Limb (tissue), 2 donors: Measurements from ENCODE around the gene STIP1.

Source experiments
- DNase-seq, 2 donors: peaks; one replicate each; pipeline ENCODE4 v3.0.0-alpha.2; 2016; ENCODE audit errors: extremely low spot score in 2 of 2

Gene STIP1

DNA sequence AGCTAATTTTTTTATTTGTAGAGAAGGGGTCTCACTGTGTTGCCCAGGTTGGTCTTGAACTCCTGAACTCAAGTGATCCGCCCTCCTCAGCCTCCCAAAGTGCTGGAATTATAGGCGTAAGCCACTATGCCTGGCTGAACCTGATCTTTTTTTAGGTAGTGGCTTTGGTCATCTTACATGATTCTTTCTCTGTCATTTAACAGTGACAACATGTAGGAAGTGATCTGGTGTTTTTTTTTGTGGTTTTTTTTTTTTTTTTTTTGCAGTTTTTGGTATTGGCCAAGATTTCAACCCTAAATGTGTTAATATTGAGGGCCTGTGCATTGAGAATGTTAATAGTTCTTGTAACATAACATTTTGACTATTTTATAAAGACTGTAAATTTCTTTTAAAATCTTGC is 12.5 kb downstream of the STIP1 start:
- no peak for DNase-seq

DNA sequence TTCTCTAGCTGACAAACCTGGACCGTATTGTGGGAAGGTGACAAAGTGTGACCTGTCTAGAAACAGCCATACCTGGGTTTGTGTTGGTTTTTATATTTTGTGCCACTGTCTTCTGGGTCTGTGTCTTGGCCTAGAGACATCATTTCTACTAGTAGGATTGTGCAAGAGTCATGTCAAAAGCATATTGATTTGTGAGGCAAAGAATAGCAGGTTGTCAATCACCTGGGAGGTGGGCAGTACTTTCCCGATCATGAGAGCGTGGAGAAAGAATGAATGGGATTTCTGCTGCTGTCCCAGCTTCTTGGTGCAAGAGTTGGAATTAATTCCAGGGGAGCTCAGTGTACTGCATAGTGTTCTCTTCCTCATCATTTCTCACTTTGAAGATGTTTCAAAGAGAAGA is 15.6 kb downstream of the STIP1 start:
- DNase-seq: no peak

DNA sequence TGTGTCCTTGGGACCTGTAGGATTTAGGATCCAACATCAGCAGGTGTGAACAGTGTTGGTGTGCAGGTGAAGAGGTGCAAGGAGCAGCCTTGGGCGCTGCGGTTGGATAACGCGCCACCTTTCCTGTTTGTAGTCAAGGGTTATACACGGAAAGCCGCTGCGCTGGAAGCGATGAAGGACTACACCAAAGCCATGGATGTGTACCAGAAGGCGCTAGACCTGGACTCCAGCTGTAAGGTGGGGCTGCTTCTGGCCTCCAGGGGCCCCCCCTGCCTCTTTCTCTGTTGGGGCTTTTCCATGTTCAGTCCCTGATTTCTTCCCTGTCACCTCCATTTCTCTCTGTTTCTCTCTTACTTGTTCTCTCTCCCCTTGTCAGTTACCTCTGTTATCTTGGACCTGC is 17.0 kb downstream of the STIP1 start:
- DNase-seq: no peak

DNA sequence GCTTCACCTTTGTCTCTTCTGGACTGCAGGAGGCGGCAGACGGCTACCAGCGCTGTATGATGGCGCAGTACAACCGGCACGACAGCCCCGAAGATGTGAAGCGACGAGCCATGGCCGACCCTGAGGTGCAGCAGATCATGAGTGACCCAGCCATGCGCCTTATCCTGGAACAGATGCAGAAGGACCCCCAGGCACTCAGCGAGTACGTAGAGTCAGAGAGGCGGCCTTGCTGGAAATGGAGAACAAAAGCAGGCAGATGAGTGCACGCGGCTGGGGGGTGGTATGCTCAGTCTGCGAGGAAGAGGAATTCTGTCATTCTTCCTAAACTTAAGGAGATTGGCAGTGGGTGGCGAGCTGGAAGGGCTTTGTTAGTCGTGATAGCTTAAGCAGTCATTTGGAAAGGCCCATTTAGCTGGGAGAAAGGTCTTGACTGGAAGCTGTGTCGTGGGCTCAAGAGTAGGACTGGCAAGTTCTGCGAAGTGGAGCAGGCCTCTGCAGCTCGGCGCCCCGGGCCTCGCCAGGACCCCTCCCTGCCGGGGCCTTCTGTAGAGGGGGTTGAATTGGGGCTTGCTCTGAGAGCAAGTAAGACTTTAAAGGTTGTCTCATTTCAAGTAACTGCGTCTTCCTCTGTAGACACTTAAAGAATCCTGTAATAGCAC is 17.6 kb downstream of the STIP1 start:
- DNase-seq: no peak

DNA sequence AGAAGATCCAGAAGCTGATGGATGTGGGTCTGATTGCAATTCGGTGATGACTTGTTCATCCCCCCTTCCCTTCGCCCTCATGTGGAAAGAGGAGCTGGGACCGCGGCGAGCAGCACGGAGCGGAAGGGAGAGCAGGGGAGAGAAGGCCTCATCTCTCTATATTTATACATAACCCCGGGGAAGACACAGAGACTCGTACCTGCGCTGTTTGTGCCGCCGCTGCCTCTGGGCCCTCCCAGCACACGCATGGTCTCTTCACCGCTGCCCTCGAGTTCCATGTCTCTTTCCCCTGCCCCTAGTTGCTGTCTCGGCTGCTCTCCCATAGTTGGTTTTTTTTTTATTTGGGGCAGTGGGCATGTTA is 18.1 kb downstream of the STIP1 start:
- no peak for DNase-seq

DNA sequence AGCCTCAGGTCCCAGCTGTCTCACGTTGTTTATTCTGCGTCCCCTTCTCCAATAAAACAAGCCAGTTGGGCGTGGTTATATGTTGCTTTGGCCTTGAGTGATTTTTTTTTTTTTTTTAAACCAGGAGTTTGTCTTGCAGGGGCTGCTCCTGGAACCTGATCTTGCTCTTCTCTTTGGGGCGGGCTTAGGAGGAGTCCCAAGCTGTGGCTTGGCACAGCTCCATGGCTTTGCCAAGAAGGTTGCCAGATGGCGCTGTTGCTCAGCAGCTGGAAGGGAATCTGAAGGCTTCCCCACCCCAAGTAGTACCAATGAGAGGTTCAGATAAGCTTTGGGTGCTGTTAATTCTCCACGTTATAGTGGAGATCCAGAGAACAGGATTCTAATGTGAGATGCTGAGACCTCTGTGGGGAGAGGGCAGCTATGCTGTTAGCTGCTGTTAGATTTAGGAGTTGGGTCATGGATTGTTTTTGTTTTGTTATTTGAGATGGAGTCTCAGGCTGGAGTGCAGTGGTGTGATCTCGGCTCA is 18.6 kb downstream of the STIP1 start:
- peak; percentile 82 to 85 for DNase-seq

DNA sequence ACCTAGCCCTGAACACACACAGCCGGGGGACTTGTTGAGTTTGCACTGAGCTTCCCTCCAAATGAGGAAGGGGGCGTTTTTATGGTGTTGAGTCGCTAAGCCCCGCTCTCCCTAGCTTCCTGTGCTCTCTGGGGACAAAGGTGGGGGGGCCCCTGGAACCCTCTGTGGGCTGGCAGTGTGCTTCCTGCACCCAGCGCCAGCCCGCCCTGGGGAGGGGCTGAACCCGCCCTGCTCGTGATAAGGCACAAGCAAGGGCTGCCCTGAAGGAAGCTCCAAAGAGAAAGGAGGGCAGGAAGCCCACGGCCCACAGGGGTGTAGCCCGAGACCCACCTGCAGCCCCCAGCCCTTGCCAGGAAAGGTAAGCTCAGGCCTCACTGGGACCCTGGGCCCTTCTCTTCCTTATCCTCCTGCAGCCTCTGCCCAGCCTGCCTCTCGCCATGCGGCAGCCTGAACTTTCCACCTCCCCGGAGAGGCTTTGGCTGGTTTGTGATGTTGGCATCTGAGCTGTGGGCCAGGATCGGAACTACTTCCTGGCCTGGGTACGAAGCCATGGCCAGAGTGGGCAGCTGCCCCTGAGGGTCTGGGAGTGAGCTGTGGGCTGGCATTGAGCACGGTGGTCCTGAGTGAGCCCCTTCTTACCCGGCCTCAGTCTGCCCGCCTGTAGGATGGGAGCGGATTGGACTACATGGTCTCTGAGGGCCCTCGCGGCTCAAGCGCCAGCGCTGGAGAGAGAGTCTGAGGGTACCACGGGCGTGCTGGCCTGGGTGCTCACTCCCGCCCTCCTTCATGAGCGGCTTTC is 20.7 kb downstream of the STIP1 start, which contains the start of gene FERMT3:
Gene FERMT3 (plus strand): TSS at position 265 of the 799 bp plus-strand sequence. CDS start 644 bp downstream, outside the sequence.
- DNase-seq: peak in 1 of 2 donors; percentile 35

DNA sequence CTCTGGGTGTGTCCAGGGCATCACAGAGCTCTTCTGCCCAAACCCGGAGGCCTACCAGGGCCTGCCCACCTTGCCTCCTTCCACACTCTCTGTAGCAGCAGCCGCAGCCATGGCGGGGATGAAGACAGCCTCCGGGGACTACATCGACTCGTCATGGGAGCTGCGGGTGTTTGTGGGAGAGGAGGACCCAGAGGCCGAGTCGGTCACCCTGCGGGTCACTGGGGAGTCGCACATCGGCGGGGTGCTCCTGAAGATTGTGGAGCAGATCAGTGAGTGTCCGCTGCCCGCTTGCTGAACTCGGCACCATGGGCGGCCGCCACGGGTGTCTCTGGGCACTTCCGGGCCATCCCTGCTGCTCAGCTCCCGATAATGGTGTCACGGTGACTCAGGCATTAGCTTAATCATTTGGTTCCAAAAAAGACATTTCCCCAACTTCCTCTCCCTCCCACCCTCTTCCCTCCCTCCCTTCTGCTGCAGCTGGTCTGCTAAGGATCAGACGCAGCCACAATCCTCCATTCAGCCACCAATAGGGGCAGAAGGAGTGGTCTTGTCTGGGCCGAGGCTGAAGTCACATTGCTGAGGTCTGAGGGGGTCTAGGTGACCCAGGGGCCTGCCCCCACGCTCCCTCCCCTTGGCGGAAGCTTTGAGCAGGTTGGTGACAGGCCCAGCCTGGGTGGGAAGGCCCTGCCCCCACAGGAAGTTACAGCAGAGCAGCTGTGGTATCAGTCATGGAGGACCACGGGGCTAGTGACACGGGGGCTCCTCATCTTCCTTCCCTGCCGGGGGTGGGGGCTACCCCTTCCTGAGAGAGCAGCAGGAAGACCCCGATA is 21.5 kb downstream of the STIP1 start:
- peak; percentile 52 to 59 for DNase-seq

DNA sequence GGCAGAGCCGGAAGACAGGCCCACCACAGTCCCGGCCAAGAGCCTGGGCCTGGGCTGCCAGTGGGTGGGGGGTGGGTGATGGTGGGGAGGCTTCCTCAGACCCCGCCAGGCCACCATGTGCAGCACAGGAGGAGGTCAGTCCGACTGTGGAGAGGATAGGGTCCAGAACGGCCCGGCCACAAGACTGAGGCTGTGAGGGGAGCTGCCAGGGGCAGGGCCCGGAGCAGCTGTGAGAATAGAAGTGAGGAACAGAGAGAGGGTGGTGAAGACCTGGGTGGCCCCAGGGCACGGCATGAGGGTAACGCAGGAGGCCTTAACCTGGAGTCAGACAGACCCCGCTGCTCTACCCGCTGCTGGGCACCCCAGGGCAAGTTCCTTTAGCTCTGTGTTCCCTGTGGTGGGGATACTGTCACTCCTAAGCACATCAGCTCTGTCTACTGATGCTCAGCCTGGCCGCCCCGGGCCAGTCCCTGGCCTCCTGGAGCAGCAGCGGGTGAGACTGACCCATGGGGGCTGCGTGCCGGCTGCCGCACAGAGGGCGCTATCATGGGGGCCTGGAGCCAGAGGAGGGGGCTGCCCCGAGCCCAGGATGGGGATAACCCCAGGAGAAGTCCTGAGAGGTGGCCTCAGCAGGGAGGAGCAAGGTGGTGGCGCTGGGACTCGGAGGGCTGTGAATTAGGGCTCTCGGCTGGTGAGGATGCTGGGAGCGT is 22.3 kb downstream of the STIP1 start:
- no peak for DNase-seq

DNA sequence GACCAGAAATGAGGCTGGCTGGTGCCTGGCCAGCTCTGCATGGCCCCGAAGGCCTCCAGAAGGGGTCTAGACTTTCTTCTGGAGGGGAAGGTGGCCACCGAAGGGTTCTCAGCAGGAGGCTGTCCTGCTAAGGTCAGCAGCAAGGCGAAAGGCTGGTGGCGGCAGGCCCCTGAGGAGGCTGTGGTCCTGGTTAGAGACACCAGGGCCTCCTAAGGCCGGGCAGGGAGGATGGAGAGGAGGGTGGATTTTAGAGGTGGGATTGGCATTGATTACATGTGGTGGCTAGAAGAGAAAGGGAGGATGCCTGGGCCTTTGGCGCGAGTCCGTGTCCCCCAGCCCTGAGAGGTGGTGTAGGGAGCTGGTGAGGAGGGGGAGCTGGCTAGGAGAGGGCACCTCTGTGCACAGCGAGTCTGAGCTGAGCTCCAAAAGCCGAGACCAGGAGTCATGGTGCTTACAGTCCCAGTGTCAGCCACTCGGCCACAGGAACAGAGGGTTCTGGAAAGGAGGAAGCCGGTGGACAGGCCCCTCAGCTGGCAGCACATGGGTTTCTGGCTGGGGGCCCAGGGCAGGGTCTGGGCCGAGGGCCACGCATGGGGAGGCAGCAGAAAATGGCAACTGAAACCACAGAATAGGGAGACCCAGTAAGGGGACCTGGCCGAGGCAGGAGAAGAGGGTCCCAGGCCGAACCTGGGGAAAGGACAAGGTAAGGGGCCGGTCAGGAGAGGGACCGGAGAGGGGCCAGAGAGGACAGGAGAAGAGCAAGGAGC is 23.0 kb downstream of the STIP1 start:
- DNase-seq: peak in 1 of 2 donors; percentile 27

DNA sequence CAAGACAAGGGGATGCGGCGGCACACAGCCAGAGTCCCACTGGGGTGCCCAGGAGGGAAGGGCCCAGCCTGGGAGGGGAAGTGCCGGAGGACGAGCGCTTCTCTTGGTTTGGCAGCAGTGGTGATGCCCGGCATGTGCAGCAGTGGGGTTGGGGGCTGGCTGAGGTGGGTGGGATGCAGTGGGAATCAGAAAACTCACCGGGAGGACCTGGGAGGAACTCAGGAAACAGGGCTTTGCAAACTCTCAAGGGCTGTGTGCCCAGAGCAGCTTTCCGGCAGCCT is 23.5 kb downstream of the STIP1 start:
- DNase-seq: no peak

DNA sequence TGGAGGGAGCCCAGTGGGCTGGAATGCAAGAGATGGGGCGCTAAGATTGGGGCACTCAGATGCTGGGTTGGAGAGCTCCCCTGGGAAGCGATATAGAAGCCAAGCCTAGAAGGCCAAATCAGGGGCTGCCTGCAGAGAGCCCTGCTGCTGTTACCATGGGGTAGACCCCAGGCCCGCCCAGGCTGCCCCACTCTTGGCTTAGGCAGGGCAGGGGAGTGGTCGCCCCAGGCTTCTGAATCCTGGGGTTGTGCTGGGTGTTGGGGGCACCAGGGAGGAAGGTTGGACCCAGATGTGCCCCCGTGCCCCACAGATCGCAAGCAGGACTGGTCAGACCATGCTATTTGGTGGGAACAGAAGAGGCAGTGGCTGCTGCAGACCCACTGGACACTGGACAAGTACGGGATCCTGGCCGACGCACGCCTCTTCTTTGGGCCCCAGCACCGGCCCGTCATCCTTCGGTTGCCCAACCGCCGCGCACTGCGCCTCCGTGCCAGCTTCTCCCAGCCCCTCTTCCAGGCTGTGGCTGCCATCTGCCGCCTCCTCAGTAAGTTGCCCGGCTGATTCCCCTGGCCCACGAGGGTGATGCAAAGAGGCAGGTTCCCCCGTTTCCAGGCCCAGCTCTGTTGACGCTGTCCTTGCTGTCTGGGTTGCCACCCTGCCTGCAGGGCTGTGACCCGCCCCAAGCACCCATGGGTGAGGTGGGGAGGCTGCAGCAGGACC is 24.5 kb downstream of the STIP1 start:
- no peak for DNase-seq

DNA sequence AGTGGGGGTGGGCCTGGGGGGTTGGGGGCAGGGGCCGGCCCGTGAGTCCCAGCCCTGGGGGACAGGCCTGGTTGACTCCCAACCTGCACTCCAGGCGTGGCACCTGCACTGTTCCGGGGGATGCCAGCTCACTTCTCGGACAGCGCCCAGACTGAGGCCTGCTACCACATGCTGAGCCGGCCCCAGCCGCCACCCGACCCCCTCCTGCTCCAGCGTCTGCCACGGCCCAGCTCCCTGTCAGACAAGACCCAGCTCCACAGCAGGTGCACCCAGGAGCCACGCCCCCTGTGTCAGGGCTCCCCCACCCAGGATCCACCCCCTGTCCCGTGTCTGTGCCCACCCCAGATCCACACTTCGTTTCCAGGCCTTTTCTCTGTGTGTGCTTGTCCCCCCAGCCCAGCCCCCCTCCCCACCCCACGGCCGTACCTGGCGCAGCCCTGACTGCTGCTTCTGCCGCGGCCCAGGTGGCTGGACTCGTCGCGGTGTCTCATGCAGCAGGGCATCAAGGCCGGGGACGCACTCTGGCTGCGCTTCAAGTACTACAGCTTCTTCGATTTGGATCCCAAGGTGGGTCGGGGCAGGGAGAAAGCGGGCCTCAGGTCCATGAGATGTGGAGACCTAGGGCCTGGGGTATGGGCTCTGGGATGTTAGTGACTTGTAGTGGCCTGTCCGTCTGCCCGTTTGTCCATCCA is 25.4 kb downstream of the STIP1 start:
- no peak for DNase-seq

DNA sequence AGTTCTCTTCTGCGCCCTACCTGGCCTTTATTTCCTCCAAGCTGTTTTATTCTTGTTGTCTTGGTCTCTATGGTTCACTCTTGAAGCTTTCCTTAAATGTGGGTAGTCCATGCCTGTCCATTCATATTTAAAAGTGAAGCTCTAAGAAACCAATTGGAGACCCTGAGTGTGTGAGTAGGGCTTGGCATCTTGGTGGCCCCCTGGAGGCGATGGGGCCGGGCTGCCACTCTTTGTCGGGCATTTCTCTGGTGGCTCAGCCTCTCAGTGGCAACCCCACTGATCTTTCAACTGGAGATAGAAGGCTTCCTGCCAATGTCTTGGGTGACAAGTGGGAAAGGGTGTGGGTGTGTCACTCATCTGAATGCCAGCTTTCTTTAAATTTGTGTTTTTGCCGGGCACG is 30.9 kb downstream of the STIP1 start:
- no peak for DNase-seq

DNA sequence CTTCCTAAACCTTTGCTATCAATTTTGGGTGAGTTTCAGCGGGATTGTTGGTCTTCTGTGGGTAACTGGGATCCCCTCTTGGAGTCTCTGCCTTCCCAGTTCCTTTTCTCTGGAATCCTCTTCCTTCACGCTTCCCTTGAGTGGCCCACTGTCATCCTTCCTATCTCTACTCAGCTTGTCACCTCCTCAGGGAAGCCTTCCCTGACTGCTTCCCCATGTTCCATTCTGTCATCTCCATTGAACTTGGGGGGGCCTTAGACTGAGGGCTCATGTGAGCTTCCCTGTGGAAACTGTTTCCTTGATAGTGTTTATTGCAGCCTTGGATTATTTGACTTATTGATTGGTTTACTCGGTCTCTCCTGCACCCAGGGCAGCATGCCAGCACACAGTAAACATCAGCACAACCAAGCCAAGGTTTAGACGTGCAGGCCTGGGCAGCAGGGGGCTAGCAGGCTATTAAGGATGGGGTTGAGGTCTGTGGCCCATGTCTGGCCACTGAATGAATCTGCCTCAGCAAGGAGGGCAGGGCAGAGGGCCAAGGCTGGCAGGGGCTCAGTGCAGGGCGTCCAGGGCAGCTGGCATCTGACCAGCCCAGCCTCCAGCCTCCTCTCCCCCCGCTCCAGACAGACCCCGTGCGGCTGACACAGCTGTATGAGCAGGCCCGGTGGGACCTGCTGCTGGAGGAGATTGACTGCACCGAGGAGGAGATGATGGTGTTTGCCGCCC is 32.8 kb downstream of the STIP1 start:
- no peak for DNase-seq

DNA sequence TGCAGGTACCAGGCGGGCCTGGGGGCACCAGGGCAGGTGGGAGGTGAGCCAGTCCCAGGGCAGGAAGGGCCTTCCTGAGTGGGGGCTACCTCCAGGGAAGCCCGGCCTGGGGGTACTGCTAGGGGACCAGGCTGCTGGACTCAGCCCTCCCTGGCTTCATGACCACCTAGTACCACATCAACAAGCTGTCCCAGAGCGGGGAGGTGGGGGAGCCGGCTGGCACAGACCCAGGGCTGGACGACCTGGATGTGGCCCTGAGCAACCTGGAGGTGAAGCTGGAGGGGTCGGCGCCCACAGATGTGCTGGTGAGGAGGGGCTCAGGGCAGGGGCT is 33.3 kb downstream of the STIP1 start:
- DNase-seq: peak in 1 of 2 donors; percentile 30

DNA sequence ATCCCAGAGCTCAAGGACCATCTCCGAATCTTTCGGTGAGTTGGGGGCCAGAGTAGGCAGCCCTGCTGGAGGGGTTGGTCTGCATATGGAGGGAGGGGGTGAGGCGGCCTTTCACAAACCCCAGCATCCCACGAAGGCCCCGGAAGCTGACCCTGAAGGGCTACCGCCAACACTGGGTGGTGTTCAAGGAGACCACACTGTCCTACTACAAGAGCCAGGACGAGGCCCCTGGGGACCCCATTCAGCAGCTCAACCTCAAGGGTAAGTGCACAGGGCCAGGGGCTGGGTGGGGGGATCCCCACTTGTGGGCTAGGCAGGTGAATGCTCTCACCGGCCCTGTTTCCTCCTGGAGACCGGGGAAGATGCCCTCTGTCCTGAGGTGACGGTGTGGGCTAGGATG is 33.8 kb downstream of the STIP1 start:
- no peak for DNase-seq

DNA sequence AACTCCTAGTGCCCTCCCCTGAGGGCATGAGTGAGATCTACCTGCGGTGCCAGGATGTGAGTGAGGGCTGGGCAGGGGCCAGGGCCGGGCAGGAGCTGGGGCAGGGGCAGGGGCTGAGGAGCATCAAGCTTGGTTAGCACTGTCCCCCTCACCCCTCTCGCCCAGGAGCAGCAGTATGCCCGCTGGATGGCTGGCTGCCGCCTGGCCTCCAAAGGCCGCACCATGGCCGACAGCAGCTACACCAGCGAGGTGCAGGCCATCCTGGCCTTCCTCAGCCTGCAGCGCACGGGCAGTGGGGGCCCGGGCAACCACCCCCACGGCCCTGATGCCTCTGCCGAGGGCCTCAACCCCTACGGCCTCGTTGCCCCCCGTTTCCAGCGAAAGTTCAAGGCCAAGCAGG is 34.3 kb downstream of the STIP1 start:
- DNase-seq: no peak

DNA sequence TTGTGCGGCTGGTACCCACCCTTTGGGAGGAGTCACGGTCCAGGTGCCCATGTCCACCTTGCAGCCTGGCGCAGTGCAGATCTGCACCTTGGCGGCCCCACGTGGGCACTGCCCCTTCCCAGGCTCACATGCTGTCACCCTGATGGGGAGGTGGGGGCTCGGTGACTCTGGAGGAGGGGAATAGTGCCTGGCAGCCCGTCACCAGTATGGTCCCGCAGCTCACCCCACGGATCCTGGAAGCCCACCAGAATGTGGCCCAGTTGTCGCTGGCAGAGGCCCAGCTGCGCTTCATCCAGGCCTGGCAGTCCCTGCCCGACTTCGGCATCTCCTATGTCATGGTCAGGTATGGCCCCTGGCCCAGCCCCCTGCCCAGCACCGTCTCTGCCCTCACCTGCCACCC is 34.8 kb downstream of the STIP1 start:
- DNase-seq: no peak
